Ovary (tissue), 3 donors: ENCODE results near the gene SPEN.

Experiments
- CTCF ChIP-seq, 3 donors: fragments of 450-650 bp in 2 of 3; fragments of 200-600 bp in 1 of 3; IDR thresholded peaks; one replicate each; pipeline versions ENCODE4 v1.5.1 to v1.8.0; 2016 to 2022; ENCODE audit warnings: antibody characterized with exemption in 3 of 3, mild to moderate bottlenecking in 1 of 3
- POLR2A ChIP-seq: fragments of 450-650 bp; IDR thresholded peaks from one replicate; pipeline ENCODE4 v1.6.1; 2017; ENCODE audit warnings: antibody characterized with exemption, mild to moderate bottlenecking, moderate library complexity
- donor health status: DM: no; HTN: no; CAD: no.

- TF ChIP-seq CTCF (IDR thresholded peaks at IDR 0.05) = no peak
- no peak for TF ChIP-seq POLR2A
These were observed 15.8 kb downstream of the SPEN start for GRCh38 chr1:15863156-15863901.
